ENCODE data around the gene GPC6. TPM values are rescaled to one million over a fixed set of nuclear protein-coding genes. Genes with fewer than 3 reads are reported as not detected.

Gene GPC6
- total and polyA plus RNA-seq, 2 donors (not counting 3 experiments of a cell fraction or from before 2014, with no cell fraction given): 0.01 TPM; not detected in 1

GRCh38 chr13:93183302-93183701, 43.3 kb upstream of the GPC6 start:
- Histone ChIP-seq H3K9ac (replicated peaks; ENCODE audit: extremely low read depth, insufficient read depth, low read length) (no peak overlapping the region), H3K36me3 (ENCODE audit: control insufficient read depth in 2 of 2, extremely low read depth in 1 of 2, insufficient read depth in 2 of 2, low read length in 2 of 2) (no peaks in the 10 kb centered on the region), H3K4me3 (replicated peaks in 1 of 3; ENCODE audit: insufficient read depth in 1 of 3, low read depth in 1 of 3, low read length in 3 of 3) (no peak overlapping the region), H2AFZ (ENCODE audit: low read depth, low read length) (no peak overlapping the region), H3K9me1 (replicated peaks; ENCODE audit: control insufficient read depth, extremely low read depth, insufficient read depth, low read length) (no peaks in the 10 kb centered on the region), H3K4me2 (ENCODE audit: insufficient read depth, low read length) (no peak overlapping the region), H3K4me1 (ENCODE audit: control insufficient read depth, extremely low read depth, insufficient read depth, low read length) (no peaks in the 10 kb centered on the region), H3K27me3 (ENCODE audit: control insufficient read depth in 2 of 2, insufficient read depth in 2 of 2, low read length in 2 of 2) (no peaks in the 10 kb centered on the region), H3K9me3 (replicated peaks; ENCODE audit: control insufficient read depth, insufficient read depth, low read length) (peaks cover 3% of the 10 kb centered on the region), H4K20me1 (replicated peaks; ENCODE audit: control insufficient read depth, extremely low read depth, insufficient read depth, low read length) (no peaks in the 10 kb centered on the region), H3K27ac (ENCODE audit: insufficient read depth, low read depth, low read length) (no peak overlapping the region), H3K79me2 (ENCODE audit: control insufficient read depth, insufficient read depth, low read length) (no peaks in the 10 kb centered on the region)
- TF ChIP-seq FOS (IDR thresholded peaks at IDR 0.05; ENCODE audit: borderline replicate concordance, insufficient read depth, low read length) (no peak), MAX (IDR thresholded peaks at IDR 0.05; ENCODE audit: insufficient read depth, insufficient read length) (no peak), JUN (IDR thresholded peaks at IDR 0.05; ENCODE audit: borderline replicate concordance, insufficient read depth, insufficient read length, low read depth) (no peak), POLR2A (IDR thresholded peaks at IDR 0.05; ENCODE audit: low read depth, low read length) (no peak), POLR2AphosphoS5 (IDR thresholded peaks at IDR 0.05; ENCODE audit: insufficient read depth, low read depth, low read length) (no peak), CTCF (IDR thresholded peaks at IDR 0.05; ENCODE audit: extremely low read depth in 1 of 2, insufficient read depth in 1 of 2, low read depth in 1 of 2, low read length in 2 of 2) (no peak), GATA2 (IDR thresholded peaks at IDR 0.05; ENCODE audit: insufficient read depth, insufficient read length, low read depth, low read length) (no peak), MYC (IDR thresholded peaks at IDR 0.05; ENCODE audit: low read depth, low read length) (no peak), EZH2 (IDR thresholded peaks at IDR 0.05; ENCODE audit: borderline replicate concordance, low read depth, low read length, severe bottlenecking) (no peak)
- no peak for DNase-seq (ENCODE audit: low read depth, low spot score)
- no TSS peak for BruUV-seq (replicated peaks)
- POLR2A ChIA-PET: no interaction called here
- CTCF ChIA-PET: no interaction called here
- dilution Hi-C loops (cut with MboI; ENCODE audit: extremely low pct_ligation_motif_present, low sequenced_read_pairs) (no loop called here), intact Hi-C loops (cut with micrococcal nuclease) (no loop called here)
- FAIRE-seq: no peak

Measured in endothelial cell of umbilical vein (primary cell).